ENCODE results near the gene MBOAT1. TPM values are rescaled to one million over a fixed set of nuclear protein-coding genes. Genes with fewer than 3 reads are reported as not detected.

Gene MBOAT1
- total RNA-seq, 4 donors from 2014 or later = 6.8 to 33.5 (median 25.9) TPM

DNA sequence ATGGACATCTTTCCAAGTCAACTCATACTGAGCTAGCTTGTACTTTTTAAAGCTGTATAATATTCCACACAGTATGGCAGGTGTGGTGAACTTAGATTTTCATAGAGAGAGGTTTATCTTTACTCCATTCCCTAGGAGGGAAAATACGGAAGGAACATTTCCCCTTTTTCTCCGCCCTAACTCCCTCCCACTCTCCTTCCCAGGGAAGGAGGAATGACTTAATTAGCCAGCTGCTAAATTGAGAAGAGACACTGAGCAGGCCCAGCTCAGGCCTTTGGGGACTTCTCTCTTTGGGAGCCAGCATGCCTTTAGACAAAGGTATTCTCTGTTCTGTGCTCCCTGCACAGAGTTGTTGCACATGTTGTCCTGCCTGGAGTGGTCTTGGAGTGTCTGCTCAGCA is 46.1 kb downstream of the MBOAT1 start:
- no peaks in the 10 kb centered on the region for H3K9me3 ChIP-seq
- no peak for DNase-seq
- no peaks in the 10 kb centered on the region for H3K36me3 ChIP-seq
- intact Hi-C loops (cut with DNase I; ENCODE audit: low total_unique reads) = no loop called here
- TF ChIP-seq, protein P1, sequence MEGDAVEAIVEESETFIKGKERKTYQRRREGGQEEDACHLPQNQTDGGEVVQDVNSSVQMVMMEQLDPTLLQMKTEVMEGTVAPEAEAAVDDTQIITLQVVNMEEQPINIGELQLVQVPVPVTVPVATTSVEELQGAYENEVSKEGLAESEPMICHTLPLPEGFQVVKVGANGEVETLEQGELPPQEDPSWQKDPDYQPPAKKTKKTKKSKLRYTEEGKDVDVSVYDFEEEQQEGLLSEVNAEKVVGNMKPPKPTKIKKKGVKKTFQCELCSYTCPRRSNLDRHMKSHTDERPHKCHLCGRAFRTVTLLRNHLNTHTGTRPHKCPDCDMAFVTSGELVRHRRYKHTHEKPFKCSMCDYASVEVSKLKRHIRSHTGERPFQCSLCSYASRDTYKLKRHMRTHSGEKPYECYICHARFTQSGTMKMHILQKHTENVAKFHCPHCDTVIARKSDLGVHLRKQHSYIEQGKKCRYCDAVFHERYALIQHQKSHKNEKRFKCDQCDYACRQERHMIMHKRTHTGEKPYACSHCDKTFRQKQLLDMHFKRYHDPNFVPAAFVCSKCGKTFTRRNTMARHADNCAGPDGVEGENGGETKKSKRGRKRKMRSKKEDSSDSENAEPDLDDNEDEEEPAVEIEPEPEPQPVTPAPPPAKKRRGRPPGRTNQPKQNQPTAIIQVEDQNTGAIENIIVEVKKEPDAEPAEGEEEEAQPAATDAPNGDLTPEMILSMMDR (IDR thresholded peaks at IDR 0.05) = no peak
- no peak for TF ChIP-seq POLR2A (IDR thresholded peaks at IDR 0.05)
- no peak overlapping the region for H3K27ac ChIP-seq
- H3K4me3 ChIP-seq = no peak overlapping the region
- peaks cover 0 to 9% of the 10 kb centered on the region in 2 donors for H3K4me1 ChIP-seq
- H3K27me3 ChIP-seq = no peaks in the 10 kb centered on the region

DNA sequence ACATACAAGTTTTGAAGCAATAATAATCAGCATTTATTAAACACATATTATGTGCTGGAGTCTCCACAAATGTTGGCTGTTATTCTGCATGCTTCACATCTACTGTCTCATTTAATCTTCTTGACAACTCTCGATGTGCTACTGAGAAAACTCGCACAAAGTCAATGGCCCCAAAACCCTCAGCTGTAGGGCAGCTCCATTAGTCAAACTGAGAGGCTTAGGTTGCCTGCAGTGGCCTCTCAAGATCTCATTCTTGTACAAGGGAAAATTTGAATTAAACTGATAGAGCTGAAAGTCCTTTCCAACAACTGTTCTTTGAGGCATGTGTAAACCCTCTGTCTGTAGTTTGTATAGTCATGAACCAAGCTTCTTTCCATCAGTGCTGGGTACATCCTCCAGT is 49.8 kb downstream of the MBOAT1 start:
- intact Hi-C loops (cut with DNase I; ENCODE audit: low total_unique reads) = no loop called here
- no peaks in the 10 kb centered on the region for H3K27me3 ChIP-seq
- H3K27ac ChIP-seq = no peak overlapping the region
- no peaks in the 10 kb centered on the region for H3K36me3 ChIP-seq
- TF ChIP-seq, protein P1 (IDR thresholded peaks at IDR 0.05) = no peak
- TF ChIP-seq POLR2A (IDR thresholded peaks at IDR 0.05) = no peak
- peaks cover 0 to 4% of the 10 kb centered on the region in 2 donors for H3K4me1 ChIP-seq
- DNase-seq = no peak
- H3K4me3 ChIP-seq = no peak overlapping the region
- H3K9me3 ChIP-seq = no peaks in the 10 kb centered on the region

DNA sequence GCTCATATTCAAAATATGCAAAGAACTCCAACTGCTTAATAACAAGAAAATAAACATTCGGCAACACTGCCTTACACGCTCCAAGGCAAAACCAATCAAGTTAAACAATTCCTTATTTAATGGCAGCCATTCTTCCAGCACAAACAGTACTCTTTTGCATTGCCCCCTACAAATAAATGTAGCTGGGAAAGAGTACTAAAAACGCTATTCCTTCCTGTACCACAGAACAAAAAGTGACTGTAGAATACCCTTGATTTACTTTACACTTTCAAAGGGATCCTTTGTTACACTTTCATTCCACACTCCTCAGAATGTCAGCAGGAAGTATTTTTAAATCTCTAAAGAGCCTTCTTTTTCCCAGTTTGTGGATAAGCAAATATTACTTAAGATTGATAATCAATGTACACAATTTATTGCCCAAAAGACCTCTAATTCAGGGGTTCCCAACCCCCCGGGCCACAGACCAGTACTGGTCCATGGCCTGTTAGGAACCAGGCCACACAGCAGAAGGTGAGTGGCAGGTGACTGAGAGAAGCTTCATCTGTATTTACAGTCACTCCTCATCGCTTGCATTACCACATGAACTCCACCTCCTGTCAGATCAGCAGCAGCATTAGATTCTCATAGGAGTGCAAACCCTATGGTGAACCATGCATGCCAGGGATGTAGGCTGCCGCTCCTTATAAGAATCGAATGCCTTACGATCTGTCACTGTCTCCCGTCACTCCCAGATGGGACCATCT is 51.6 kb downstream of the MBOAT1 start:
- no peak for TF ChIP-seq POLR2A (IDR thresholded peaks at IDR 0.05)
- DNase-seq = no peak
- Histone ChIP-seq H3K27ac (peak overlapping the region in 1 of 2 donors; percentile 22), H3K27me3 (no peaks in the 10 kb centered on the region), H3K4me1 (peaks cover 0 to 4% of the 10 kb centered on the region in 2 donors), H3K9me3 (no peaks in the 10 kb centered on the region), H3K36me3 (no peaks in the 10 kb centered on the region), H3K4me3 (no peak overlapping the region)
- intact Hi-C loops (cut with DNase I; ENCODE audit: low total_unique reads) = no loop called here

DNA sequence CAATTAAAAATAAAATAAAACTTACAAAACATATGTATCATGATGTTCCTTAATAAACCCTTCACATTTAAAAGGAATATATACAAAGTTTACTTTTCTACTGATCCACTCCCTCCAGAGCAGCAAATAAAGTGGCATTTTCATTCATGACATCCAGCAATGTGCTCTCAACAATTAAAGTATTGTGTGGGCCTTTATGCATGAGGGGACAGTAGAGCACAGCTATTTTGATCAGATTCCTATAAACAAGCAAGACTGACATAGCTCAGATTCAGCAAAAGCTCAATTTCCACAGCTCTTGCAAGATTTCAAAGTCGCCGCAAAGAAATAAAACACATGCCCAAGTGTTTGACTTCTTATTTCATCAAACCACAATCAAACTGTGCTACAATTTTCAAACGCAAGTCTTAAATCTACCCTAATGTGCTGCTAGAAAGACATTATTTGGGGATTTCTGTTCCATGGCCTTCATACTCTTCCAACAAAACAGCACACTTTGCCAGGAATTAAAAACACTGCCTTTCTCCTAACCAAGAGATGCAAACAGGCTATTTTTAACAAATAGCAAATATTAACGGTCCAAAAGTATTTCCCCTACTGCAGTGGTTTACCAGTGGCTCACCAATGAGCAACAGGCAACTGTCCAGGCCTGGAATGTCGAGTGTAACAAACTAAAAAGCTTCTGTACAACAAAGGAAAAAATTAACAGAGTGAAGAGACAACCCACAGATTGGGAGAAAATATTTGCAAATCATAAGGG is 52.3 kb downstream of the MBOAT1 start:
- intact Hi-C loops (cut with DNase I; ENCODE audit: low total_unique reads) = no loop called here
- H3K4me1 ChIP-seq = peaks cover 0 to 4% of the 10 kb centered on the region in 2 donors
- no peaks in the 10 kb centered on the region for H3K36me3 ChIP-seq
- H3K27me3 ChIP-seq = no peaks in the 10 kb centered on the region
- no peak overlapping the region for H3K4me3 ChIP-seq
- DNase-seq = no peak
- peak overlapping the region in 1 of 2 donors; percentile 22 for H3K27ac ChIP-seq
- no peak for TF ChIP-seq POLR2A (IDR thresholded peaks at IDR 0.05)
- TF ChIP-seq, protein P1 (IDR thresholded peaks at IDR 0.05) = no peak
- H3K9me3 ChIP-seq = no peaks in the 10 kb centered on the region

DNA sequence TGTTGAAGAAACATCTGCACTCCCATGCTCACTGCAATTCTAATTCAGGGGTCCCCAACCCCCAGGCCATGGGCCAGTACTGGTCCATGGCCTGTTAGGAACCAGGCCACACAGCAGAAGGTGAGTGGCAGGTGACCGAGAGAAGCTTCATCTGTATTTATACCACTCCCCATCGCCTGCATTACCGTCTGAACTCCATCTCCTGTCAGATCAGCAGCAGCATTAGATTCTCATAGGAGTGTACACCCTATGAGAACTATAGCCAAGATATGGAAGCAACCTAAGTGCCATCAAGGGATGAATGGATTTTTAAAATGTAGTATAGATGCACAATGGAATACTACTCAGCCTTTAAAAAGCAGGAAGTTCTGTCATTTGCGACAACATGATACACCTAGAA is 53.2 kb downstream of the MBOAT1 start:
- TF ChIP-seq, protein P1 (IDR thresholded peaks at IDR 0.05) = no peak
- no peak for TF ChIP-seq POLR2A (IDR thresholded peaks at IDR 0.05)
- Histone ChIP-seq H3K27ac (no peak overlapping the region), H3K36me3 (no peaks in the 10 kb centered on the region), H3K9me3 (no peaks in the 10 kb centered on the region), H3K4me1 (peaks cover 0 to 4% of the 10 kb centered on the region in 2 donors), H3K4me3 (no peak overlapping the region), H3K27me3 (no peaks in the 10 kb centered on the region)
- DNase-seq = no peak
- intact Hi-C loops (cut with DNase I; ENCODE audit: low total_unique reads) = no loop called here

All from uterus (tissue), 4 donors.